Activated T-cell treated with anti-CD3 and anti-CD28 coated beads, Interleukin-2, amount 50 U/mL, for 1 hour (primary cell): ENCODE data around the gene MRPL17.

Experiments
- DNase-seq: peaks from one replicate; pipeline ENCODE4 v3.0.0-alpha.2; 2020

Gene MRPL17

DNA sequence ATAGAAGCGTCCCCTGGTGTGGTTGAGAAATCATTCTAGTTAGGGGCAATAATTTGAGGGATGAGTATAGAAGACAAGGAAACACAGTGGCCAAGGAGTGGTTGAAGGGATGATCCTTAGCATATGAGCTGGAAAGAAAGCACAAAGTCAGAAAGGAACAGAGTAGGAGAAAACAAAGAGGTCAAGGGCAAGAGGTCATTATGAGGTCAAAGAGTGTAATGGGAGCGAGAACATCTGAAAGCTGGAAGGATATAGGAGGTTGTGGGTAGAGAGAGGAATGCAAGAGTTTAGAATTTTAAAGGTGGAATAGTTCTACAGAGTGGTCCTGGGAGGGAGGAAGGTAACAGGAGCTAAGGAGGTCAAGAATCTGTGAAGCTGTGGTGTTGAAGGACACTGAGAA is 29.5 kb downstream of the MRPL17 start:
- DNase-seq: no peak

- no peak for DNase-seq
These were observed 30.0 kb downstream of the MRPL17 start for GRCh38 chr11:6653097-6653496.

GRCh38 chr11:6652182-6652581 is 31.0 kb downstream of the MRPL17 start:
- DNase-seq: no peak

DNA sequence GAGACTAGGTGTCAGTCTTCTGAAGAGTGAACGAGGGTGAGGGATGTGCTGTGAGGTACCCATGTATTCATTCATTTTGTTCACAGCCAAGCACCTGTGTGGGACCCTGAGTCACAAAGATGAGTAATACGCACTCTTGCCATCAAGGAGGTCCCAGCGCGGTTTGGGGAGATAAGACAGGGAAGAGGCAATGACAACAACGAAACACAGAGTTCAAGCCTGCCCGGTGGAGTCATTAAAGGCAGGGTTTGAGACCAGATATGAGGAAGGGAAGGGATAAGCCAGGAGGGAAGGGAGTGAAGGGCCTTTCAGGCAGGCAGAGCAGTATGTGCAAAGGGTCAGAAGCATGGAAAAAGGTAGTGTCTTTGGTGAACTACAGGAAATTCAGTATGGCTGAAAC is 32.2 kb downstream of the MRPL17 start:
- DNase-seq: no peak

DNA sequence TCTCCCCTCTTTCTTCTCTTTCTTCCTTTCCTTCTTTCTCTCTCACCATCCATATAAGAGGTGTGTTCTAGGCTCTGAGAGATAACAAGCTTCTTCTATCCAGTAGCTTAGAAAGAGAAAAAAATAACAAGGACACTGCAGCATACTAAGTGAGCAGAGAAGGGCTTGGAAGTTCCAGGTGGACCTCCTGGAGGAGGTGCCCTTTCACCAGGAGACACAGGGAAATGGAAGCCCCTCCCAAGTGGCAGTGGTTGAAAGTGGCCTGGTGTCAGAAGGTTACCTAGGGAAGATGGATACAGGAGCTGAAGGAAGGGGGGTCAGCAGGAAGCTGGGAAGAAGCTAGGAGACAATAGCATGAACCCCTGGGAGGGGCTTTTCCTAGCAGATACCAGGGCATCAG is 33.0 kb downstream of the MRPL17 start:
- no peak for DNase-seq

DNA sequence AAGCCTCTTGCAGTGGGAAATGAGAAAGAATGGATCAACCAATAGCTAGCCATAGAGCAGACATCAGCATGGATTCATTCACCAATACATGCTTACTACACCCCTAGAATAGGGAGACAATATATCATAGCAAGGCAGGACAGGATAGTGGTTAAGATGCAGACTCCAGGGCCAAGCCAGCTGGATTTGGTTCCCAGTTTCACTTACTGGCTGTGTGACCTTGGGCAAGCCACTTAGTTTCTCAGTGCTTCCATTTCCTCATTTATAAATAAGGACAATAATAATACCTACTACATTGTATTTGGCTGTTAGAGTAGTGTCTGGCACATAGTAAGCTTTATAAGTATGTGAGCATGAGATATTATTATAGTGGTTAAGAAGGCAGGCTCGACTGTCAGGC is 34.6 kb downstream of the MRPL17 start:
- DNase-seq: no peak

- DNase-seq: no peak
These were observed 35.3 kb downstream of the MRPL17 start for GRCh38 chr11:6647836-6648235.

- DNase-seq: peak; percentile 42
These were observed 36.0 kb downstream of the MRPL17 start for GRCh38 chr11:6646918-6647679.

- DNase-seq: no peak
These were observed 36.6 kb downstream of the MRPL17 start for GRCh38 chr11:6646576-6646917.

GRCh38 chr11:6646071-6646470 is 37.1 kb downstream of the MRPL17 start:
- no peak for DNase-seq

DNA sequence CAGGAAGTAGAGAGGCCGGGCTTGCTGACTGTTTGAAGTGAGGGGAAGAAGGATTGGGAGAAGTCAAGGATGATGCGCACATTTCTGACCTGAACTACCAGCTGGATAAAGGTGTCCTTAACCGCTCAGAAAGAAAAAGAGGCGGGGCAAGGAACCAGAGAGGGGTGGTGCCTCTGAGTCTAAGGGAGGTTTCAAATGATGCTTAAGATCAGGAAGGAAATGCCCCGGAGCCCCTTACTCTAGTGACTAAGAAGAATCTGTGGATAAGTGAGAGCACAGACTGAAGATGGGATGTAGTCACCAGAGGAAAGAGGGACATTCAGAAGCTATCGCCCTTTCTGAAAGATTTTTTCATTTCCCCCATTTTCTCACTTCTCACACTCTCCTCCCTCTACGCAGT is 40.2 kb downstream of the MRPL17 start:
- no peak for DNase-seq

DNA sequence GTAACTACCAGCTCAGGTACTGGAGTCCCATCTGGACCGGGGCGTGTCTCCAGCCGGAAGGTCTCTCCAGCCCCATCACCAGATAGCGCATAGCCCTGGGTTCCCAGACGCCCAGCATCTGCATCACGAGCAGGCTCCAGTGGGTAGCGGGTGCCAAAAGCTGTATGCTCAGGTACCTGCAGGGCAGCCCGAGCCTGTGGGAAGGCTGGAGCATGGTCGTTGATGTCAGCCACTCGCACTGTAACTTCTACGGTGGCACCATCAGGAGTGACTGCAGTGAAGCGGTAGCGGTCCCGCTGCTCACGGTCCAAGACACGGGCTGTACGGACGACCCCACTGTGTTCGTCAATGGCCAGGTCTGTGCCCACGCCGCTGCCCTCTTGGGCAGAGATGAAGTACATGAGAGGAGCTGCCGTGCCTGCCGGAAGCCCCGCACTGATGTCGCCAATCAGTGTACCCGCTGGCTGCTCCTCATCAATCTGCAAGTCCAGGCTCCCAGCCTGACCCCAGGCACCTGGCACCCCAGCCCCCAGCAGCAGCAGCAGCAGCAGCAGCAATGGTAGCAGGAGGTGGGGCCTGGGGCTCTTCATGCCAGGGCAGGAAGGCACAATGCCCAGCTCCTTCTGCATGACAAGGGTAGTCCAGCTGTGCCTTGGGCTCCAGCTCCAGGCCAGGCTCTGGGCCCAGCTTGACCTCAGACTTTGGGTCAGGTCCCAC is 42.0 kb downstream of the MRPL17 start:
- DNase-seq: no peak

GRCh38 chr11:6640036-6640984 is 42.8 kb downstream of the MRPL17 start:
- no peak for DNase-seq

GRCh38 chr11:6638429-6638828 is 44.7 kb downstream of the MRPL17 start:
- DNase-seq: no peak

DNA sequence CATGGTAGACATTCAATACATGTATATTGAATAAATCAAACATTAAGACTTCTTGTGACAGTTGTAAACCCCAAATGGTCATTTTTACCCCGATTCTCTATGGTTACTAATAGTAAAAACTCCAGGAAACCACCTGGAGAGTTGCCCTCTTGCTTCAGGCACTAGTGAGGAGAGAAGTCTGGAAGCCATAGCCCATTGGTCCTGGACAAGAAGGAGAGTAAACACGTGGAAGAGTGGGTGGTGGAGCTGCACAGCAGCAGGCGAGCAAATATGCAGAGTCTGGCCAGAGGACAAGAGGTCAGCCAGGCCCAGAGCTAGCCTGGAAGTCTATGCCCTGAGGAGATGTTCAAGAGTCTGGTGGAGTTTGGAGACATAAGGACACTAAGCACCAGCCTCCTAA is 45.3 kb downstream of the MRPL17 start:
- no peak for DNase-seq

GRCh38 chr11:6636480-6636879 is 46.7 kb downstream of the MRPL17 start:
- DNase-seq: no peak

DNA sequence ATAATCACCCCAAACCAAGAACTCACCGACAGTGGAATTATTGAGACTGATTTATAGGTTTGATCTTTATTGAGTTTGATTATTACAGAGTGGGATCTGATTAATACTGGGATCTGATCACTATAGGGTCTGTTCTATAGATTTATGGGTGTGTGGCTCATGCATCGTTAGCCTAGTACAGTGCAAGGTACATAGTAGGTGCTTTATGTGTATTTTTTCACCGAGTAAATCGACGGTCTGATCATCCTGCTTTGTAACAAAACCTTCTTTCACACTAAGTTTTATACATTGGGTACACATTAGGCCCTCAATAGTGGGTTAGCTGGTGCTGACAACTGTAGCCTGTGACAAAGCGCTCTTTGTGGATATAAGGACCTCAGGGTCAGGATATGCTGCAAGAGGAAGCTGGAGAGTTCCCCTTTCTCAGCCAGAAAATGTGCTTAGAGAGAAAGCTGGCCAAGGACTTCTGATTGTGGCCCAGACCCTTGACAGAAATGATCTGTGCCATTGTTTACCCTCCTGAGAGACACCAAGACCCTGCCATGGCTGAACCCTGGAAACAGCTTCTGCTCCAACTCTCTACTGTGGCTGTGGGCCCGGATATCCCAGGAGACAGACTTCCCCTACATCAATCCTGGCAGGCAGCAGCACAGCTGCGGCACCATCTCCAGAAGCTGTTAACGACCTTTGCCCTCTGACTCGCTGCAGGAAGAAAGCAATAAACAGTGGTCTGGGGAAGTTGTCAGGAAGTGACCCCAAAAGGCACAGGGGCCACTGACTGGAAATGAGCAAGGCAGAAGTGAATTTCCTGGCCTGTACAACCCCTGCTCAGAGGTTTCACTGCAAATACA is 47.8 kb downstream of the MRPL17 start:
- no peak for DNase-seq

DNA sequence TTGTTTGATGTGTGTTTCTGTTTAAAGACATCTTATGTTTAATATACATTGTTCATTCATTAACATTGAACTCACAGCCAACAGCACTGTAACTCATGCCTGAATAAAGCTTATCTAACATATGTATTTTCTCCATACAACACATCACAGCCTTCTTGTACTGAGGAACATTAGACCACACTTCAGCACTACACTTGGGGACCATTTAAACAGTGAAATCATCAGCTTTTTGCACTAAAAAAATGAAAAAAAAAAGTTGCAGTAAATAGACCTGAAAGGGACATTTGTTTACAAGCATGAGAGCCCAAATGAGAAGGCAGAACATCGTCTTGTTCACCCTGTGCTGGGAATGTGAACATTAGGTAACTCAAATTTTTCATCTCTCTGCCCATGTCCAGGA is 48.6 kb downstream of the MRPL17 start:
- DNase-seq: no peak

DNA sequence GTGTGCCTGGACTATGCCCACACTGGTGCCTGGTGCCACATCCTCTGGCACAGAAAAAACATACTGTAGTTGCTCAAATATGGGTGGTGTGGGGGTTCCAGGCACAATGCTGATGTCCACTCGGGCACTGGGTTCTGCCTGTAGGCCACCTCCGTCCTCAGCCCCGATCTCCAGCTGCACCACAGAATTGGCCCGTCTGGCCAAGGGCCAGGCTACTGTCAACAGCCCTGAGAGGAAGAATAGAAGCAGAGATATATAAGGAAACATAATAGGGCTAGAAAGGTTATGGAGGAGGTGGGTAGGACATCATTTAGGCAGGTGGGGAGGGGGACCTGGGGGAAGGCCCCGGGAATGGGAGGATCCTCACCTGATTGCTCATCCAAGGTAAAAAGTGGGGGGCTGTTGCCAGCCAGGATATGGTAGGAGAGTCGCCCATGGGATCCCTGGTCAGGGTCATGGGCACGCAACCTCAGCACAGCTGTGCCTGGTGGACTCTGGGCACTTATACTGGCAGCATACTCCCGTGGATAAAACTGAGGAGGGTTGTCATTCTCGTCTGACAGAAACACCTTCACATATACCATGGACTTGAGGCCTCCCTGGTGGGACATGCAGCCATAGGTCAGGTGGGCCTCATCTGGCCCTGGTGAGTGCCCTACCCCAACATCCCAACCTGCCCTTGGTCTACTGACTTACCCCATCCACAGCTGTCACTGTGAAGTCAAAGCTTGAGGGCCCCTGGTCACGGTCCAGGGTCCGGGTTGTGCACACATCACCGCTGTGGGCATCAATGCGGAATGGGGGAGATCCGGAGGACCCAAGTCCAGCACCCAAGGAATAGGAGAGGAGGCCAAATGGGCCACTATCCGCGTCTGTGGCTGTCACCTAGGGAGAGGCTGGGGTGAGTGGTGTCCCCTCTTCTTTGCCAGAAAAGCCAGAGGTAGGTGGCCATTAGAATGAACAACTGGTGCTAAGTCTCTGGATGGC is 49.4 kb downstream of the MRPL17 start:
- no peak for DNase-seq

DNA sequence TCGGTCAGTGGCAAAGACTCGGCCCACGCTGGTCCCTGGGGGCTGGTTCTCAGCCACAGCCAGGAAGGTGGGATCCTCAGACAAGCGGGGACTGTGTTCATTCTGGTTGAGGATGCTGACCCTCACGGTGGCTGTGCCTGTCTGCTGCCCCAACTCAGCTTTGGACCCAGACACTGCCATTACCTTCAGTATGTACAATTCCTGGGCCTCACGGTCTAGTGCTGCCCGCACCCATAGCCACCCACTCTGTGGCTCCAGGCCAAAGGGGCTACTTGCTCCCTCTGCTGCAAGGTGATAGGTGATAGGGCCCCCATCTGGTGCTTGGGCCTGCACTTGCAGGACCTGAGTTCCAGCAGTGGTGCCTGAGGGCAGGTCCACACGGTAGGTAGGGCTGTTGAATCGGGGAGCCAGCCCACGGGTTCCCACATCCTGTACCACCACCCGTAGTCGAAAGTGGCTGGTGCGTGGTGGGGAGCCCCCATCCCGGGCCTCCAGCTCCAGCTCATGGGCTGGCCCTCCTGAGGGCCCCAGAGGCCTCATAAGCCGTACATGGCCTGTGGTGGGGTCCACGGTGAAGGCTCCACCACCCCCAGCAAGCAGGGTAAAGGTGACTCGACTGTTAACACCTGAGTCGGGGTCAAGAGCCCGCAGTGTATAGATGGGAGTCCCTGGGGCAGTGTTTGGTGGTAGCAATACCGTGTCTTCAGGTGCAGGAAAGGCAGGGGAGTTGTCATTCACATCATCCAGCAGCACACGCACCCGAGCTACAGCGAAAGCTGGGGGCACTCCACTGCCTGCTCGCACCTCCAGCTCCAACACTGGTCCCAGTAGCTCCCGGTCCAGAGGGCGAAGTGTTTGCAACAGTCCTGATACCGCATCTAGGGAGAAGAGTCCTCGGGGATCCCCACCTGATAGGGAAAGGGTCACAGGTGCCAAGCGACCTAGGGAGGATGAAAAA is 50.7 kb downstream of the MRPL17 start:
- DNase-seq: no peak
